Upper lobe of left lung (tissue), 4 donors: ENCODE data around the gene PAF1.

ENCODE experiments used
- CTCF ChIP-seq, 6 experiments: fragments of 450-650 bp in 4 of 6; fragments of 200-600 bp in 2 of 6; sonication (generic) in 2 of 6; IDR thresholded peaks; one replicate each; pipeline ENCODE4 v1.5.1; 2016 to 2019; ENCODE audit warnings: antibody characterized with exemption in 6 of 6
- EP300 ChIP-seq, 4 donors: sonication (generic); formaldehyde crosslinking; IDR thresholded peaks; one replicate each; pipeline ENCODE4 v1.5.1; 2017; ENCODE audit warnings: antibody characterized with exemption in 4 of 4, control low read depth in 2 of 4
- POLR2AphosphoS5 ChIP-seq, 2 donors: sonication (generic); formaldehyde crosslinking; IDR thresholded peaks; one replicate each; pipeline ENCODE4 v1.5.1; 2017; ENCODE audit warnings: antibody characterized with exemption in 2 of 2

- TF ChIP-seq EP300 (IDR thresholded peaks at IDR 0.05) (no peak), CTCF (IDR thresholded peaks at IDR 0.05) (no peak), POLR2AphosphoS5 (IDR thresholded peaks at IDR 0.05) (no peak)
Measured at GRCh38 chr19:39436350-39436716, 45.4 kb upstream of the PAF1 start.
